Measurements from ENCODE around the gene TOP1.

Gene TOP1

GRCh38 chr20:41058674-41059635, 30.3 kb downstream of the TOP1 start:
- no peak for FAIRE-seq

GRCh38 chr20:41061155-41061554, 32.5 kb downstream of the TOP1 start:
- no peak for FAIRE-seq

- FAIRE-seq: no peak
Observed at GRCh38 chr20:41063442-41063841, 34.8 kb downstream of the TOP1 start.

GRCh38 chr20:41064377-41064776, 35.8 kb downstream of the TOP1 start:
- FAIRE-seq: no peak

- no peak for FAIRE-seq
Observed at GRCh38 chr20:41065716-41066115, 37.1 kb downstream of the TOP1 start.

GRCh38 chr20:41068806-41069205, 40.2 kb downstream of the TOP1 start:
- FAIRE-seq: no peak

- no peak for FAIRE-seq
Observed at GRCh38 chr20:41072190-41072863, 43.7 kb downstream of the TOP1 start.

GRCh38 chr20:41072915-41073314, 44.3 kb downstream of the TOP1 start:
- no peak for FAIRE-seq

- FAIRE-seq: no peak
Observed at GRCh38 chr20:41074441-41074840, 45.8 kb downstream of the TOP1 start.

- FAIRE-seq: no peak
Observed at GRCh38 chr20:41076776-41077175, 48.2 kb downstream of the TOP1 start.

- no peak for FAIRE-seq
Observed at GRCh38 chr20:41078329-41078728, 49.7 kb downstream of the TOP1 start.

- no peak for FAIRE-seq
Observed at GRCh38 chr20:41079066-41079465, 50.4 kb downstream of the TOP1 start.

- FAIRE-seq: no peak
Observed at GRCh38 chr20:41080866-41081265, 52.2 kb downstream of the TOP1 start.

GRCh38 chr20:41081276-41081814, 52.7 kb downstream of the TOP1 start:
- no peak for FAIRE-seq

GRCh38 chr20:41082306-41082705, 53.7 kb downstream of the TOP1 start:
- no peak for FAIRE-seq

GRCh38 chr20:41085606-41086005, 57.0 kb downstream of the TOP1 start:
- FAIRE-seq: no peak

GRCh38 chr20:41086402-41087324, 58.0 kb downstream of the TOP1 start:
- no peak for FAIRE-seq

GRCh38 chr20:41087325-41087685, 58.7 kb downstream of the TOP1 start:
- FAIRE-seq: no peak

- no peak for FAIRE-seq
Observed at GRCh38 chr20:41087777-41088176, 59.2 kb downstream of the TOP1 start.

- no peak for FAIRE-seq
Observed at GRCh38 chr20:41089555-41089954, 60.9 kb downstream of the TOP1 start.

- FAIRE-seq: no peak
Observed at GRCh38 chr20:41091927-41092326, 63.3 kb downstream of the TOP1 start.

GRCh38 chr20:41094353-41095055, 65.9 kb downstream of the TOP1 start:
- FAIRE-seq: no peak
